ENCODE measurements around the gene NAPG.
A peak's percentile ranks its signal among the peaks of the same experiment; 100 is the strongest.
"Not testable (repeated sequence)": the region's sequence is repeated elsewhere in the genome, so short reads cannot be mapped to it uniquely, and the experiment has no call there.

Gene NAPG

DNA sequence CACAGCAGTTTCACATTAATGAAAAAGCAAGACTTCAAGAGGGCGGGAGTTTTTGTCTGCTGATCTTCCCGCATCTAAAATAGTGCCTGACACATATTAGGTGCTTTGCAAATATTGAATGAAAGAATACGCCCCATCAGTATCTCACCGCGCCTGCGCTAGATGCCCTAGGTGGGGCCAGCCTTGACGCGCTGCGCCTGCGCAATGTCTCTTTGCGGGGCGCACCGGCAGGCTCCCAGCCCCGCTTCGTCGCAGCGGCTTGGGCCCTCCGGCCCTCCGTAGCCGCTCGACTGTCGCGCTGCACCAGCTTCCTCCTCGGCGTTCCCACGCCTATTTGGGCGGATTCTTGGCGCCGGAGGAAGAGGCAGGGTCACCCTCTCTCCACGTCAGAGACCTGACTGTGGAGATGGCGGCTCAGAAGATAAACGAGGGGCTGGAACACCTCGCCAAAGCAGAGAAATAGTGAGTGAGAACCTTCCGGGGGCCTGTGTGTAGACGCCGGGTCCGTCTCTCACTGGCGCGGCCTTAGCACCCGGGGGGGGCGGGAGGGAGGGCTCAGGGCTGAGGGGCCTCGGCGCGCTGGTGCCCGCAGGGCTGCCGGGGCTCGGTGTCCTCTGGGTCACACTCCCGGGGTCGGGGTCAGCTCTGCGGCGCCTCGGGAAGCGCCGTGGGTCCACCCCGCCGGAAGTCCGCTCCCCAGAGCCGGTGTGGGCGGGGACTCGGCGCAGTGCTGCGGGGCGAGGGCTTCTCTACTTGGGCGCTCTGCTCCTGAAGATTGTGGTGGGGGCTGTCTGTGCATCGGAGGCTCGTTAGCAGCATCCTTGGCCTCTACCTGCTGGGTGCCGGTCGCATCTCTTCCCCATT, at the start of gene NAPG:
TSS of gene NAPG (plus strand) at position 331 of the 864 bp plus-strand sequence. CDS start at position 407, 76 bp downstream.
- peak; percentile 88 to 90 for DNase-seq (ENCODE audit: low read depth in 2 of 2)

- no peak for DNase-seq (ENCODE audit: low read depth in 2 of 2)
Measured at GRCh38 chr18:10476338-10476791, 49.5 kb upstream of the NAPG start.

DNA sequence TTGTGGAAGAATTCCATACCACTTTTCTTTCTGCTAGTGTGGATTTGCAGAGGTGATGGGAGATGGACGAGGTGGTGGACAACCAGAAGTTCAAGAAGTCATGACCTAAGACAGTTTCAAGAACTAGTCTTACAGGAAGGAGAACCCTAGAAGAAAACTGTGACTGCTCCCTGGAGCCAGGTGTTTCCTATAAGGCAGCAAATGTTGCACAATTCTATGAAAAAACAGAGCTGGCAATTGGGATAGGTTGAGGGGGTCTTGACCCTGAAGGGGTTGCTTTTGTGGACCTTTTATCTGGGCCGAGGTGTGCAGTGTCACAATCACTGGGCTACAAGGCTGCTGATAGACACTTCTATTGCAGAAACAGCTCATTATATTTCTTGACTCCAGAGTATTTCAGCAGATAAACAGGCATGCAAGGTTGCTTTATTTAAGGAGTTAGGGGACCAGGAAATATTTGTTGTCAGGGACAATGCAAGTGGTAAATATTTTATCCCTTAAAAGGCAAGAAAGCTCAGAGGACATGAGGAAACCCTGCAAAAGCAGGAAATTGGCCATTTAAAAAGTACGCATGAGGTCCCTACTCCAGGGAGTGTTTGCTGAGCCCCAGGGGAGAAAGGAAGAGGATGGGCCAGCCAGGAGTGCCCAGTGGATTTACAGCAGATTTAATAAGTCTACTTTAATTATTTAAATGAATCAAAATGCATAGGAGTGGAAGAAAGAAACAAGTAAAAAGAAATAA, 48.5 kb upstream of the NAPG start:
- no peak for DNase-seq (ENCODE audit: low read depth in 2 of 2)

DNA sequence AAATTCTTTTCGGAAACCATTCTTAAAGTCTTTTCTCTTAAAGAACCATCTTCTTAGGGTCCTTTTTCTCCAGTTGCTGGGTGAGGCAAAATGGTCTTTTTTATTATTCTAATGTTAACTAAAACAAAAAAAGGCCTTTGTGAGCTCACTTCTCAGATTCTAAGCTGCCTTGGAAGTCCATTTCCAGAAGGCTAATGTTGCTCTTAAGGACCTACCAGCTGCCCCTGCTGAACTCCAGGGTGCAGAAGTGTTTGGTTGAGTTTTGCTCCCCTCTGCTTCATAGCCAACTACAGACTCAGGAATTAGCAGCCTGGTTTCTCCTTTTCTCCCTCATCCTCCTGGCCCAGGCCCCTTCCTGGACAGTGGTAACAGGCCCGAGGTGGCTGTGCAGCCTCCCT, 48.0 kb upstream of the NAPG start:
- no peak for DNase-seq (ENCODE audit: low read depth in 2 of 2)

- DNase-seq (ENCODE audit: low read depth in 2 of 2) = no peak
Measured at GRCh38 chr18:10481831-10482230, 44.0 kb upstream of the NAPG start.

DNA sequence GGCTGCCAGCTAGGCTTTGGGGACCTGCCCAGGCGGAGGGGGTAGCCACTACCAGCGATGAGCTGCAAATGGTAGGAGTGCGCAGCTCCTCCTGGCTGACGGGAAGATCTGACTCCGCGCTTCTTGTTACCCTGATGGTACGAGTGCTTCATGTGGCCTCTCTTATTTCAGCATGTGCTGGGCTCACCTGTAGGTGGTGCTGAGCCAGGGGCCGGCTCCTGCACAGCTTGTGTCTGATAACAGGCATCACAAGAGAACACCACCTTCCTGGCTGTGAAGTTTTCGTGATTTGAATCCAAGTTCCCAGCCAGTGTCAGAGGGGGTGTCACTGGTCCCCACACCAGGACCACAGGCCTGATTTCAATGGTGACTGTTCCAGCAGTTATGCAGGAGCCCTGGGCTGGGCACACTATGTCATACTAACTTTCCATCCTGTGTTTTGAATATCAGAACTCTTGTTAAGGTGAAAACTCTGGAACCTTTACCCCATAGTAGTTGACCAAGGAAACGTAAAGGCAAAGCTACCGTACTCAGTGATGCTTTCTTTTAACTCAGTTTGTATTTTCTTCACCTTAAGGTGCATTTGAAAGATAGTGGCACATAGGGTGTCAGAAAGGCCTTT, 43.4 kb upstream of the NAPG start:
- no peak for DNase-seq (ENCODE audit: low read depth in 2 of 2)

DNA sequence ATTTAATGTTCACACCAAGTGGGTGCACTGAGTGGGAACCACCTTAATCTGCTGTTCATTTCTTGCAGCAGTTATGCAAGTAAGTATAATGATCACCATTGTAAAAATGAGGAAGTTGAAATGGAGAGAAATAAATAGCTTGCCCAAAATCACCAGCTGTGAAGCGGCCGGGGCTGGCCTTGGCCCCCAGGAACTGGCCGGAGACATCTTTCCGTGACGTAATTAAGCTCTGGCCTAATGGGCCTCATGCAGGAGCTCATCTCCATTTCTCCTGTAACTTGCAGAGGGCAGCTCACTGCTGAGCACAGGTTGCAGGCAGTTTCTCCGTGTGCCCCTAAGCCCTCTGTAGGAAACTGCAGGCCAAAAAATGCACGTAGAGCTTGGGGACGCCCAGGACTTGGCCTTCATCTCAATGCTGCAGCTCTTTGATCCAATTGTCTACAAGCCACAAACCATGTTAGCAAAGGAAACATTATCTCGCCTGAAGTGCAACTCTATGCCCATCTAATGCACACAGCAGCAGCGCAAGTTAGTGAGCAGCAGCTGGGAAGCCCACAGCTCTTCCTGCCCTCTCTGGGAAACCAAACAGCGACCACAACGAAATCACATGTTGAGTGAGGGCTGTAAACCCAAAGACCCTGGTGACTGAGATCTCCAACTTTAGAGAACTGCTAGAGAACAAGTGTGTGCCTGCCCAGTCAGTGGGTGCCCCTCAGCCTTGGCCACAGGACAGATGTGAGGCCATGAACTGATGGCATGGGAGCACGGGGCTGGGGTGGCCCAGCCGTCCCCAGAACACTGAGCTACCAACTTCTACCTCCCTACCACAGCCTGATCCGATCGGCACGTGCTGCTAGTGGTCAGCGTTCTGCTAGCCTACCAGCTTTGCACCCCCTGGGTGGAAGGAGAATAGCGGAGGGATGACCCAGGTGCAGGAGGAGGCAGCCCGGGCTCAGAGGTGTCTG, 42.6 kb upstream of the NAPG start:
- DNase-seq (ENCODE audit: low read depth in 2 of 2) = no peak

DNA sequence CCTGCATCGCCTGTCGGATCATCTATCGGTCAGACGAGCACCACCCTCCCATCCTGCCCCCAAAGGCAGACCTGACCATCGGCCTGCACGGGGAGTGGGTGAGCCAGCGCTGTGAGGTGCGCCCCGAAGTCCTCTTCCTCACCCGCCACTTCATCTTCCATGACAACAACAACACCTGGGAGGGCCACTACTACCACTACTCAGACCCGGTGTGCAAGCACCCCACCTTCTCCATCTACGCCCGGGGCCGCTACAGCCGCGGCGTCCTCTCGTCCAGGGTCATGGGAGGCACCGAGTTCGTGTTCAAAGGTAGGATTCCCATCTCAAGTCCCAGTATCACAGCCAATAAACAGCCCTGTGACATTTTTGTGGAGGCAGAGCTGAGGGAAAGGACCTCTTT, 40.4 kb upstream of the NAPG start:
- DNase-seq (ENCODE audit: low read depth in 2 of 2) = no peak

- no peak for DNase-seq (ENCODE audit: low read depth in 2 of 2)
Measured at GRCh38 chr18:10486362-10486761, 39.5 kb upstream of the NAPG start.

DNA sequence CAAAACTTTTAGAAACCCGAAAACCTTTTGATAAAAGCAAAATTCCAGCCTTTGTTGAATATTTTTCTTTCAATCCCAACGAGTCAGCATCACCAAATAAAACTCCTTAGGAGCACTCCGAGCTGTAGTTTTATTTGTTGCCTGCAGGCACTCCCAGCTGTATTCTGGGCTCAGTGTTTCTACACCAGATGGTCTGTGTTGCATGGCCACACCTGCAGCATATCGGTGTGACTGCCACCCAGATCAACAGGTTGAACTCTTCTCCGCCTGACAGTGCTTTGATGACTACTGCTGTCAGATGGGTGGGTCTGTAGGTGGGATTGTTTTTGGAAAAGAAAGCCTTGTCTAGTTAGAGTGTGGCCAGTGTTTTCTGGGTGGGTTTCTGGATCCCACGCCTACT, 38.7 kb upstream of the NAPG start:
- no peak for DNase-seq (ENCODE audit: low read depth in 2 of 2)

GRCh38 chr18:10488017-10488416, 37.8 kb upstream of the NAPG start:
- no peak for DNase-seq (ENCODE audit: low read depth in 2 of 2)

DNA sequence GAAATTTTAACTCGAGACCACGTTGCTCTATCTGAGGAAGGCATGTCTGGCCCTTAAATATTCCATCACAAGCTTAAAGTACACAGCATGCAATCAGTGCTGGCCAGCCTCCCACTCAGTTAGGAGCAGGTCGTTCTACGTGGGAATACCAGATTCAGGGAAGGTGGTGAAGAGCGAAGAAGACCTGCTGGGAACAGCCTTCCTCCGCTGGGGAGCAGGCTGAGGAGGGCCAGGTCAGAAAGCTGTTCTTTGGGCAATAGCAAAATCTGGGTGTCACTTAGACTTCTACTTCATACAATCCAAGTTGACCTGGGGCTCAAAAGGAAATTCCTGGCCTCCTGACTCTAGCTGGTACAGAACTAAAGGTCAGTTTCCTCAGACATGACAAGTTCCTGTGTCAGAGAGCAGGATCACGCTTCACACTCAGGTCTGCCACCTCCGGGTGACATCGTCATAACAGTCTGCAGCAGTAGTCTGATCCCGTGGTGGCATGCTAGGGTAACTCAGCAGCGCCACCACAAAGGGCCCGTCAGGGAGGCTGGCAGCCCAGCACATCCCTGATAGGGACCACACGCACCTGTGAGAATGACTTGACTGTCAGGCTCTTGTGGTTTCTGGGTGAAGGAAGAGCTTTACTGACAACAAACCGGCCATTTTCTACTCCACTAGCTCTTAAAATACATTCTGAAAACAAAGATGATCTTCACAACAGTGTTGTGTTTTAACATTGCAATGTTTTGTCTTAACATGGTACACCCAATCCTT, 35.2 kb upstream of the NAPG start:
- peak; percentile 41 to 55 for DNase-seq (ENCODE audit: low read depth in 2 of 2)

- DNase-seq (ENCODE audit: low read depth in 2 of 2) = no peak
Measured at GRCh38 chr18:10495936-10496335, 29.9 kb upstream of the NAPG start.

DNA sequence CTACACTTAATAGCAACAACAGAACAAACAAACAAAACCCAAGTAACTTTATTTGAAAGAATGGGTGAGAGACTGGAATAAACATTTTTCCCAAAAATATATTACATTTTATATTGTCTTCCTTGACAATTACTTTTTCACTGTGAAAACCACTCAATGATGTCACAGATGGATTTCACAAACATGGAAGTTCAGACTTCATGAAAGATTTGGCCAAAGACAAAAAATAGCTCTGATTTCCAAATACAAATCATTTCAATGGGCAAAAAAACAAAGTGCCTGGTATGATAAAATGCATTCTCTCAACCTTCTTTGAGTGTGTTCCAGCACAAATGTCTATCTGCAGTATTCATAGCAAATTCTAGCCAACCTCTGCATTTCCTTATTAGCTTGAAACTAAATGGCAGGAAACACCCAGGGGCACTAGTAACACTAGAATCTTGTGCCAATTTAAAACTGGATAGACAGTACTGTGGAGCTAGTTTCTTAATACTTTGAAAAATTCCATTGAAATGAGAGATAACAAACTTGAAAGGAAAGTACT, 28.5 kb upstream of the NAPG start:
- no peak for DNase-seq (ENCODE audit: low read depth in 2 of 2)

DNA sequence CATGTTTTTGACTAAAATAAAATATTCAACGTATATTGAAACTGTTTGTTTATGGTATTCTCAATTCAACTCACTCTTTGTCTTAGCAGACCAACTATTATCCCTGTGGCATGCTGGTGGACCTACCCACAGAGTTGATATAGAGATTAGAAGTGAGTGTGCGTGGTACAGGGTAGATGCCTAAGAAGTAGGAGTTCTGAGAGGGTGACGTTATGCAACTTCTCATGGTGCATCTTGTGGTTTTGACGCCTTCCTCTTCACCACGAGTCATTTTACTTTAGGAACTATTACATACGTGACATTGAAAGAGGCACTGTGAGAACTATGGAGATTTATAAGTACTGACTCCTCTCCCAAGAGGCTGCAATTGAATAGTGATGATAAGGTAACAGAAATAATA, 26.6 kb upstream of the NAPG start:
- peak in 1 of 2 donors; percentile 6 for DNase-seq (ENCODE audit: low read depth in 2 of 2)

GRCh38 chr18:10500038-10500437, 25.8 kb upstream of the NAPG start:
- DNase-seq (ENCODE audit: low read depth in 2 of 2) = no peak

DNA sequence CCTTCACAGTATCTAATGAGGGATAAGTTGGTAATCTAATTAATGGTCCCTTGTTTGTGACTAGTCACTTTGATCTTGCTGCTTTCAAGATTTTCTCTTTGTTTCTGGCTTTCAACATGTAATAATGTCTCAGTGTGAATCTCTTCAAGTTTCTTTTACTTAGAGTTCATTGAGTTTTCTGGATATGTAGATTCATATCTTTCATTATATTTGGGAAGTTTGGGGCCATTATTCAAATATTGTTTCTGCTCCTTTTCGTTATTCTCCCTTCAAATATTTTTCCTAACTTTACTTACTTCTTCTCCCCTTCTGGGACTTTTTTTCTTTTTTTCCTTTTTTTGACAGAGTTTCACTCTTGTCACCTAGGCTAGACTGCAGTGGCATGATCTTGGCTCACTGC, 21.1 kb upstream of the NAPG start:
- no peak for DNase-seq (ENCODE audit: low read depth in 2 of 2)

- DNase-seq (ENCODE audit: low read depth in 2 of 2) = not testable (repeated sequence)
Measured at GRCh38 chr18:10505892-10506291, 19.9 kb upstream of the NAPG start.

- no peak for DNase-seq (ENCODE audit: low read depth in 2 of 2)
Measured at GRCh38 chr18:10508591-10508990, 17.2 kb upstream of the NAPG start.

GRCh38 chr18:10511236-10511635, 14.6 kb upstream of the NAPG start:
- DNase-seq (ENCODE audit: low read depth in 2 of 2) = no peak

All from stimulated activated CD8-positive, alpha-beta memory T cell treated with anti-CD3 and anti-CD28 coated beads, Interleukin-15, amount 100 ng/mL, for 48 hours (primary cell).